ENCODE data around the gene ZNF438. TPM values are rescaled to one million over a fixed set of nuclear protein-coding genes. Genes with fewer than 3 reads are reported as not detected.
A peak's percentile ranks its signal among the peaks of the same experiment; 100 is the strongest.

Gene ZNF438
- total RNA-seq, 1 donor = 4.7 TPM

DNA sequence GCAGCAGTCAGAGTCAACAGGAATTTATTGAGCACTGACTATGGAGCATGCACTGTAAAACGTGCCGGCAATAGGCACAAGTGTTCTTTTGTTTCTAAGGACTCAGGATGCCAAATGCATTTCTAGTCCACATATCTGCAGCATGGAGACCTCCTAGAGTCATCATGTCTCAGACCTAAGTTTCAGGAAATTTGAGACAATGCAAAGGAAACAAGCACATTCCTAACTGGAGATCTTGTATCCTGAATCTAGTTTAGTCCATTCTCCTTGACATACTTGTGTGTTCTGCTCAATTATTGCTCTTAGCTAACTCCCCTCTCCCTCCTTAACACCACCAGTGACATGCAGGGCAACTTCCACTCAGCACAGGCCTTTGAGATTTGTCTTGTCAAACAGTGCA is 173.2 kb downstream of the ZNF438 start:
- no peak for DNase-seq (ENCODE audit: low read depth)
- TF ChIP-seq, protein P1, sequence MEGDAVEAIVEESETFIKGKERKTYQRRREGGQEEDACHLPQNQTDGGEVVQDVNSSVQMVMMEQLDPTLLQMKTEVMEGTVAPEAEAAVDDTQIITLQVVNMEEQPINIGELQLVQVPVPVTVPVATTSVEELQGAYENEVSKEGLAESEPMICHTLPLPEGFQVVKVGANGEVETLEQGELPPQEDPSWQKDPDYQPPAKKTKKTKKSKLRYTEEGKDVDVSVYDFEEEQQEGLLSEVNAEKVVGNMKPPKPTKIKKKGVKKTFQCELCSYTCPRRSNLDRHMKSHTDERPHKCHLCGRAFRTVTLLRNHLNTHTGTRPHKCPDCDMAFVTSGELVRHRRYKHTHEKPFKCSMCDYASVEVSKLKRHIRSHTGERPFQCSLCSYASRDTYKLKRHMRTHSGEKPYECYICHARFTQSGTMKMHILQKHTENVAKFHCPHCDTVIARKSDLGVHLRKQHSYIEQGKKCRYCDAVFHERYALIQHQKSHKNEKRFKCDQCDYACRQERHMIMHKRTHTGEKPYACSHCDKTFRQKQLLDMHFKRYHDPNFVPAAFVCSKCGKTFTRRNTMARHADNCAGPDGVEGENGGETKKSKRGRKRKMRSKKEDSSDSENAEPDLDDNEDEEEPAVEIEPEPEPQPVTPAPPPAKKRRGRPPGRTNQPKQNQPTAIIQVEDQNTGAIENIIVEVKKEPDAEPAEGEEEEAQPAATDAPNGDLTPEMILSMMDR (IDR thresholded peaks at IDR 0.05; ENCODE audit: insufficient read depth, low read depth, low read length) = no peak
- H3K4me3 ChIP-seq (ENCODE audit: low read depth, low read length) = no peak overlapping the region

DNA sequence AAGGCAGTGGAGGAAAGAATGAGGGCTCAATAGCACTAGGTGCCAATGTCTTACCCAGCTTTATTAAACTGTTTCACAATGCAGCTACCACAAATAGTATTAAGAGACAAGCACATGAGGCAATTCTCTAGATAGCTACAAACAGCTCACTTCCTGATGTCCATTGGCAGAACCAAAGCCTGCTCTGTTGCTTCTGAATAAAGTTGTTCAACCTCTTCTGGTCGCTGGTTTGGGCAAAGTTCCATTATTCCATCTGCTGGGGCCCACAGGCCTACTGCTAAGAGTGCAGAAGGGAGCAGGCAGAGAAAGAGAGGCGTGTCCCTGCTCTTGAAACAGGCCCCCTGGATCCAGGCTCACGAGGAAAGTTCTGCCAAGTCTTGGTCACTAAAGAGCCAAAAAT is 173.9 kb downstream of the ZNF438 start:
- no peak overlapping the region for H3K4me3 ChIP-seq (ENCODE audit: low read depth, low read length)
- DNase-seq (ENCODE audit: low read depth) = peak; percentile 83
- TF ChIP-seq, protein P1 (IDR thresholded peaks at IDR 0.05; ENCODE audit: insufficient read depth, low read depth, low read length) = no peak

DNA sequence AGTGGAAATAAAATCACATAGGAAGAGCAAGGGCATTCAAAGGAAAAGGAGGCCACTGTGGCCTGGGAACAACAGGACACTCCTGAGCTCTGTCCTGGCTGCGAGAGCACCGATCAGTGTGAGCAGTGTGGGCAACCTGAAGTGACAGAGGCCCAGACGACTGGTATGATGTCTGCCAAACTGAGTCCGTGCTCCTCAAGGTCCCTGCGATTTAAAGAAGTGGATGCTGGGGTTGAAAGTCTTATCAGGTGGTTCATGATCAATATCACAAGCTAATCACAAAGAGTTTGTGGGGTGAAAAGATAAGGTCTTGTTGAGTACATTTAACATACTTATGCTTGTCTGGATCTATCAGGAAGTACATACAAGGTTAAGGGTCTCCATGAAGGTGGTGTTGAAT is 176.5 kb downstream of the ZNF438 start:
- no peak for DNase-seq (ENCODE audit: low read depth)
- no peak overlapping the region for H3K4me3 ChIP-seq (ENCODE audit: low read depth, low read length)
- TF ChIP-seq, protein P1 (IDR thresholded peaks at IDR 0.05; ENCODE audit: insufficient read depth, low read depth, low read length) = no peak

DNA sequence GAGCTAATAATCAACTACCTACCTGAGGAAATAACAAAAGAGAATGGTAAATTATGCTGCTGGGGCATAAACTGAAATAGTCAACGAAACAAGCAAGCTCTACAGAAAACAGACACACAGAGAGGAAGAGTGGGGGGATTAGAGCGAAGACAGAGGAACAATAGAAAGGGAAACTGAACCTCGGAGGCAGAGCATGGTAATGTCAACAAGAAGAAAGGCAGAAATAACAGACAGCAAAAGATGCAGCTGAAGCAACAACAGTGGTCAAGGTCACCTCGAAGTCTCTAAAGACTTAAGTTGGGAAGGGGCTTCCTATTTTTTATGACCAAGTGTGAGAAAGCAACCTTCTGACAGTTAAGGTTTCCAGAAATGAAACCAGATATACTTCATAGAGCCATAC is 177.0 kb downstream of the ZNF438 start:
- TF ChIP-seq, protein P1 (IDR thresholded peaks at IDR 0.05; ENCODE audit: insufficient read depth, low read depth, low read length) = no peak
- H3K4me3 ChIP-seq (ENCODE audit: low read depth, low read length) = no peak overlapping the region
- DNase-seq (ENCODE audit: low read depth) = no peak

DNA sequence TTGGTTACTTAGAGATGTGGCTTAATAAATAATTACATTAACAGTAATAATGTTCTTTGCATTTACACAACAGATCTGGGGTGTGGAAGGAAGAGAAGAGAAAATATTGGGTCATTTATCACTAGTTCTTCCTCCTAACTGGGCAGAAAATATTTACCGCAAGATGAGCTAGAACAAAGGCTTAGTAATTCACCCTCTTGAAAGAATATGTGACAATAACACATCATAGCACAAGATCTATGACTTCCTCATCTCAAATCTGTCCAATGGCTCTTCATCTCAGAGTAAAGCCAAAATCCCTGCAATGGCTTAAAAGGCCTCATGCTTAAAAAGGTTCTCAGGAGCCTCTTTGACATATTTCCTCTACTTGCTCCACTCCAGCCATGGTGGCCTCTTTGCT is 178.6 kb downstream of the ZNF438 start:
- no peak overlapping the region for H3K4me3 ChIP-seq (ENCODE audit: low read depth, low read length)
- DNase-seq (ENCODE audit: low read depth) = no peak
- TF ChIP-seq, protein P1 (IDR thresholded peaks at IDR 0.05; ENCODE audit: insufficient read depth, low read depth, low read length) = no peak

DNA sequence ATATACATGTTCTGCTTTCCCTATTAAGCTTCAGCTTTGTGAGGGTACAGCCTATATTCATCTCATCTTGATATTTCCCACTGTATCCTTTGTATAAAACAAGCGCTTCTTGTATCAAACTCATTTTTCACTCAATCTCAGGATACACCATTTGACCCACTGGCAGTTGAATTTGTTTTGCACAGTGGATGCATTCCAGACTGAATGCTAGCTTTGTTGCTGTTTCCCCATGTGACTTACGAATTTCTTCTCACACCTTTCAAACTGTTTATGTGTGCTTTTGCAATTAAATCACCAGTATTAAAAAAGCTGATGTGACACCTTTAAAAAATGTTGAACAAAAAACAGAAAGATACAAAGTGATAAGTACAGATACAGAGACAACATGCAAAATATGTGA is 180.9 kb downstream of the ZNF438 start:
- TF ChIP-seq, protein P1 (IDR thresholded peaks at IDR 0.05; ENCODE audit: insufficient read depth, low read depth, low read length) = no peak
- H3K4me3 ChIP-seq (ENCODE audit: low read depth, low read length) = no peak overlapping the region
- DNase-seq (ENCODE audit: low read depth) = no peak

DNA sequence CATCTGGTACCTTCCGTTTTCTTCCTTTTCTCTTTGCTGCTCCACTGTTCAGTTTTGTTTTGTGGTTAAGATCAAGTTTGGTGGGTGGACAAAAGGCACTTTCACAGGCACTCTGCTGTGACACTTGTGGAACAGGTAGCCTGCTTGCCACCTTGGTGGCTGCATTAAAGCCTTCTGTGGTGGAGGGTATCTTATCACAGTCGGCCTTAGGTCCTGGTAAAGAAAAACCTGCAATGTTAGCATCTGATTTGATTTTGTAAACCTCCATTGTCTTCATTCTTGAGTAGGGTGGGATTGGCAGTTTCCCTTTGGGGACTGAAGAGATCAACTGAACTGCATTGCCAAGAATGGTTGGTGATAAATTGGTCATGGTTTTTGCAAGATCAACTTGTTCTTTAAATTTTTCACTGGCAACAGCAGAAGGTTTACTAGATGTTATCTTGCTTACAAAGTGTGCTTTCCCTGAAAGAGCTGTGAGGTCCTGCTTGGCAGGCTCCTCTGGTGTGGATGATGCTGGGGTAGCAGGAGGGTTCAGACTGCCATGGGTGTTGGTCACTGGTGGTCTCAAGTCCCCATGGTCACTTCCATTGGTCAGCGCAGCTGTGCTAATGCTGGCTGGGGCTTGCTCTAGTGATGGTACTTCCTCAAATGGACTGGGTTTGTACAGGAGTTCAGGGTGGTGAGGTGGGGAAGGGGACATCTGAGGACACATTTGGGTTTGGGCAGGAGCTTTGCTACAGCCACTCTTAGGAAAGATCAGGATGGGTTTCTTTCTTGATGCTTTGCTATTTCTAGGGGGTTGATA is 182.2 kb downstream of the ZNF438 start:
- H3K4me3 ChIP-seq (ENCODE audit: low read depth, low read length) = no peak overlapping the region
- TF ChIP-seq, protein P1 (IDR thresholded peaks at IDR 0.05; ENCODE audit: insufficient read depth, low read depth, low read length) = no peak
- no peak for DNase-seq (ENCODE audit: low read depth)
